ENCODE results near the gene DLGAP4. TPM values are rescaled to one million over a fixed set of nuclear protein-coding genes. Genes with fewer than 3 reads are reported as not detected.

The DLGAP4 gene
- total and polyA plus RNA-seq, 10 of the 15 experiments (the other 5 are each of a cell fraction or from before 2014, with no cell fraction given): 0.42 to 43.3 (median 19.0) TPM

DNA sequence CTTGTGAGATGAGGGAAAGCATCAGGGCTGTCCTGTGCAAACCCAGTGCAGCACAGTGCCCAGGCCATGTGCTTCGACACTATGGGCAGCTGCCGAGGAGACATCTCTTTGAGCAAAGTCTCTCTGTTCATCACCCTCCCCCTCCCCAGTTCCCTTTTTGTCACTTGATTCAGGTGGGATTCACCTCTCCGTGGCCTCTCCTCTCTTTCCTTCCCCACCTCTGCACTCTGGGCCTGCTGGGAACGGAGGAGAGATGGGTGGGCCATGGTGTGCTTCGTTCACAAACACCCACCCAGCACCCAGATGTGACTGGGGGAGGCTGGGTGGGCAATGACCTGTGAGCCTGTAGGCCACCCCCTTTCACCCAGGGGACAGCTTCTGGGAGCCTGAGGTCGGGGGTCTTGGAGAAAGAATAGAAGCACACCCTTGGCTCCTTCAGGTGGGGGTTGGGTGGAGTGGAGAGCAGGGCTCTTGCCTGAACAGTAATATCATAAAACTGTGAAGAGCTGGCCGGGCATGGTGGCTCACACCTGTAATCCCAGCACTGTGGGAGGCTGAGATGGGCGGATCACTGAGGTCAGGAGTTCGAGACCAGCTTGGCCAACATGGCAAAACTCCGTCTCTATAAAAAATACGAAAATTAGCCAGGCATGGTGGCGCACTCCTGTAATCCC, 33.5 kb upstream of the DLGAP4 start:
- no peak for FAIRE-seq
- Histone ChIP-seq H3K79me2 (ENCODE audit: control insufficient read depth, insufficient read depth, low read length) (no peaks in the 10 kb centered on the region), H3K4me2 (ENCODE audit: control insufficient read depth, insufficient read depth) (no peak overlapping the region), H3K36me3 (ENCODE audit: control insufficient read depth in 2 of 2, insufficient read depth in 2 of 2, low read length in 1 of 2) (no peaks in the 10 kb centered on the region), H3K4me1 (ENCODE audit: control insufficient read depth, insufficient read depth, low read length) (no peaks in the 10 kb centered on the region), H3K9me3 (replicated peaks; ENCODE audit: control insufficient read depth, insufficient read depth, low read length) (no peaks in the 10 kb centered on the region), H3K27ac (ENCODE audit: control insufficient read depth, insufficient read depth) (no peak overlapping the region), H2AFZ (ENCODE audit: control insufficient read depth, low read depth, low read length) (no peak overlapping the region), H3K4me3 (no peak overlapping the region), H3K9ac (ENCODE audit: control insufficient read depth, insufficient read depth, low read length) (no peak overlapping the region), H4K20me1 (ENCODE audit: control insufficient read depth, insufficient read depth) (no peaks in the 10 kb centered on the region), H3K27me3 (replicated peaks in 1 of 2; ENCODE audit: control insufficient read depth in 2 of 2, insufficient read depth in 2 of 2, low read length in 1 of 2) (peaks cover 0 to 3% of the 10 kb centered on the region in 2 experiments; a peak in 2 of 4 replicates)
- in situ Hi-C loops (cut with MboI): no loop called here
- ChIA-PET RAD21 (ENCODE audit: unreplicated experiment) (interaction anchor here (1.0 to 1.8 kb wide), 4 partner anchors 127 to 220 kb away, joined by 3 to 13 read pairs (median 6); no protein-coding TSS in a partner anchor), POLR2A (no interaction called here), SMC1A (ENCODE audit: uncharacterized antibody, unreplicated experiment) (interaction anchor here (1.0 to 1.7 kb wide), 4 partner anchors 126 to 167 kb away, joined by 3 to 13 read pairs (median 6); no protein-coding TSS in a partner anchor), CTCF (interaction anchor here (0.6 to 3.1 kb wide), 6 partner anchors 11 to 536 kb away, joined by 3 to 34 read pairs (median 4); no protein-coding TSS in a partner anchor)
- ATAC-seq: no peak
- intact Hi-C loops (cut with micrococcal nuclease; ENCODE audit: unreplicated experiment): loop anchor here (5.0 kb wide), 1 partner anchor 165 kb away; no protein-coding TSS in a partner anchor
- 28% methylated on average over 12 of the region's 12 CpGs for WGBS (ENCODE audit: insufficient coverage, insufficient replicate concordance, low lambda C conversion rate, missing lambda C conversion rate)
- no TSS peak for BruUV-seq (replicated peaks)
- TF ChIP-seq CREM (IDR thresholded peaks at IDR 0.05; ENCODE audit: low read depth): no peak
- no peak for TF ChIP-seq YY1 (IDR thresholded peaks at IDR 0.05; ENCODE audit: low read depth, low read length)
- TF ChIP-seq FOS (IDR thresholded peaks at IDR 0.05; ENCODE audit: borderline replicate concordance, extremely low read depth, insufficient read length): no peak
- TF ChIP-seq RFX5 (IDR thresholded peaks at IDR 0.05; ENCODE audit: low read depth, low read length): no peak
- no peak for TF ChIP-seq POLR2AphosphoS2 (IDR thresholded peaks at IDR 0.05; ENCODE audit: low read depth, low read length)
- TF ChIP-seq, protein P1, sequence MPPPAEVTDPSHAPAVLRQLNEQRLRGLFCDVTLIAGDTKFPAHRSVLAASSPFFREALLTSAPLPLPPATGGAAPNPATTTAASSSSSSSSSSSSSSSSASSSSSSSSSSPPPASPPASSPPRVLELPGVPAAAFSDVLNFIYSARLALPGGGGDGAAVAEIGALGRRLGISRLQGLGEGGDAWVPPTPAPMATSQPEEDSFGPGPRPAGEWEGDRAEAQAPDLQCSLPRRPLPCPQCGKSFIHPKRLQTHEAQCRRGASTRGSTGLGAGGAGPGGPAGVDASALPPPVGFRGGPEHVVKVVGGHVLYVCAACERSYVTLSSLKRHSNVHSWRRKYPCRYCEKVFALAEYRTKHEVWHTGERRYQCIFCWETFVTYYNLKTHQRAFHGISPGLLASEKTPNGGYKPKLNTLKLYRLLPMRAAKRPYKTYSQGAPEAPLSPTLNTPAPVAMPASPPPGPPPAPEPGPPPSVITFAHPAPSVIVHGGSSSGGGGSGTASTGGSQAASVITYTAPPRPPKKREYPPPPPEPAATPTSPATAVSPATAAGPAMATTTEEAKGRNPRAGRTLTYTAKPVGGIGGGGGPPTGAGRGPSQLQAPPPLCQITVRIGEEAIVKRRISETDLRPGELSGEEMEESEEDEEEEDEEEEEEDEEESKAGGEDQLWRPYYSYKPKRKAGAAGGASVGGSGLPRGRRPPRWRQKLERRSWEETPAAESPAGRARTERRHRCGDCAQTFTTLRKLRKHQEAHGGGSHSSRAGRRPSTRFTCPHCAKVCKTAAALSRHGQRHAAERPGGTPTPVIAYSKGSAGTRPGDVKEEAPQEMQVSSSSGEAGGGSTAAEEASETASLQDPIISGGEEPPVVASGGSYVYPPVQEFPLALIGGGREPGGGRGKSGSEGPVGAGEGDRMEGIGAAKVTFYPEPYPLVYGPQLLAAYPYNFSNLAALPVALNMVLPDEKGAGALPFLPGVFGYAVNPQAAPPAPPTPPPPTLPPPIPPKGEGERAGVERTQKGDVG (CRISPR knock-in tag; IDR thresholded peaks at IDR 0.05): no peak
- no peak for TF ChIP-seq POLR2AphosphoS5 (IDR thresholded peaks at IDR 0.05; ENCODE audit: low read length)
- TF ChIP-seq PAX8 (IDR thresholded peaks at IDR 0.05): no peak
- TF ChIP-seq RELB (IDR thresholded peaks at IDR 0.05; ENCODE audit: low read depth): no peak
- TF ChIP-seq GATAD2B (conservative IDR thresholded peaks at IDR 0.05; ENCODE audit: low read depth): no peak
- TF ChIP-seq PML (IDR thresholded peaks at IDR 0.05; ENCODE audit: low read length): no peak
- no peak for TF ChIP-seq PAX5 (IDR thresholded peaks at IDR 0.05; ENCODE audit: borderline replicate concordance, low read depth, low read length)
- TF ChIP-seq ZBTB33 (IDR thresholded peaks at IDR 0.05): no peak
- TF ChIP-seq SMAD1 (IDR thresholded peaks at IDR 0.05; ENCODE audit: low read depth, partially characterized antibody): no peak
- no peak for TF ChIP-seq RAD21 (IDR thresholded peaks at IDR 0.05; ENCODE audit: insufficient read depth, low read depth, low read length)
- DNase-seq (ENCODE audit: low read depth, low spot score): no peak

Measured in GM12878 (cell line).